B cell (primary cell): Measurements from ENCODE around the gene CCDC112.

Experiments used
- EZH2 ChIP-seq: IDR thresholded peaks from 2 replicates; pipeline ENCODE4 v1.6.1; 2012; ENCODE audit warnings: borderline replicate concordance, low read depth, mild to moderate bottlenecking, moderate library complexity, low read length; ENCODE audit not compliant: insufficient read depth, poor library complexity, severe bottlenecking
- TF ChIP-seq, protein P1 (sequence below): fragments of 200-600 bp; IDR thresholded peaks from one replicate; pipeline ENCODE4 v1.8.0; 2022; ENCODE audit warnings: antibody characterized with exemption, mild to moderate bottlenecking

DNA sequence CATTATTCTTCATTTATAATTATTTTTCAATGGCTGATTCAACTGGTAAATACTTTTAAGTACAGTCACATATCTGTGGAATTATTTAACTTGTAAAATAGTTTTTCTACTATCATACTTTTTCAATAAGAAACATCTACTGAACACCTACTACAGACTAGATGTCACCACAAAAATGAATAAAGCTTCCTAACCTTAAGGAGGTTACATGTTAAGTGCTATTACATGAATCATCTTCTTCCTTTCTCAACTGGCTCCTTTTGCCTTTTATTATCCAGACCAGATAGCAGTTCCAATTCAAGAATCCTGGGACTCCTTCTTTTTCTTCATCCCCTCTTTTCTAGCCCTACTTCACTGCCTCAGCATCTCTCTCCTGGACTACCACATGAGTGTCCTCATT, 38.5 kb downstream of the CCDC112 start:
- TF ChIP-seq, protein P1, sequence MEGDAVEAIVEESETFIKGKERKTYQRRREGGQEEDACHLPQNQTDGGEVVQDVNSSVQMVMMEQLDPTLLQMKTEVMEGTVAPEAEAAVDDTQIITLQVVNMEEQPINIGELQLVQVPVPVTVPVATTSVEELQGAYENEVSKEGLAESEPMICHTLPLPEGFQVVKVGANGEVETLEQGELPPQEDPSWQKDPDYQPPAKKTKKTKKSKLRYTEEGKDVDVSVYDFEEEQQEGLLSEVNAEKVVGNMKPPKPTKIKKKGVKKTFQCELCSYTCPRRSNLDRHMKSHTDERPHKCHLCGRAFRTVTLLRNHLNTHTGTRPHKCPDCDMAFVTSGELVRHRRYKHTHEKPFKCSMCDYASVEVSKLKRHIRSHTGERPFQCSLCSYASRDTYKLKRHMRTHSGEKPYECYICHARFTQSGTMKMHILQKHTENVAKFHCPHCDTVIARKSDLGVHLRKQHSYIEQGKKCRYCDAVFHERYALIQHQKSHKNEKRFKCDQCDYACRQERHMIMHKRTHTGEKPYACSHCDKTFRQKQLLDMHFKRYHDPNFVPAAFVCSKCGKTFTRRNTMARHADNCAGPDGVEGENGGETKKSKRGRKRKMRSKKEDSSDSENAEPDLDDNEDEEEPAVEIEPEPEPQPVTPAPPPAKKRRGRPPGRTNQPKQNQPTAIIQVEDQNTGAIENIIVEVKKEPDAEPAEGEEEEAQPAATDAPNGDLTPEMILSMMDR: no peak
- no peak for TF ChIP-seq EZH2
